Pancreas (tissue), 10 donors: Measurements from ENCODE around the gene ERGIC3. TPM values are rescaled to one million over a fixed set of nuclear protein-coding genes. Genes with fewer than 3 reads are reported as not detected.
"Not testable (repeated sequence)": the region's sequence is repeated elsewhere in the genome, so short reads cannot be mapped to it uniquely, and the experiment has no call there.

ENCODE experiments used
- ATAC-seq, 4 donors: fragments of 200-7000 bp; cut with Tn5 transposase; one replicate each; pipeline versions ENCODE4 v1.8.0 to v1.9.1; 2020; ENCODE audit warnings: mild to moderate bottlenecking in 4 of 4, moderate library complexity in 4 of 4
- DNase-seq, 6 donors: peaks; one replicate each; pipeline ENCODE4 v3.0.0-alpha.2; 2020
- FAIRE-seq: peaks from 2 replicates; lab custom pipeline; 2012; peaks lifted over from hg19 to GRCh38; lab: Jason Lieb, UNC
- H3K27ac ChIP-seq, 4 donors: fragments of 200-600 bp; sonication (generic); 1 replicate in 3 of 4; 2 replicates in 1 of 4; pipeline versions ENCODE4 v1.5.0 to v1.8.0; 2020
- H3K27me3 ChIP-seq, 4 donors: fragments of 200-600 bp; one replicate each; pipeline ENCODE4 v1.8.0; 2021
- H3K36me3 ChIP-seq, 3 donors: fragments of 200-600 bp; sonication (generic) in 1 of 3; one replicate each; pipeline versions ENCODE4 v1.5.0 to v1.8.0; 2020 to 2021
- H3K4me1 ChIP-seq, 3 donors: fragments of 200-600 bp; one replicate each; pipeline ENCODE4 v1.8.0; 2021
- H3K4me3 ChIP-seq, 4 donors: fragments of 200-600 bp; sonication (generic) in 2 of 4; one replicate each; pipeline versions ENCODE4 v1.5.0 to v1.8.0; 2020 to 2021
- H3K9me3 ChIP-seq, 4 donors: fragments of 200-600 bp; one replicate each; pipeline ENCODE4 v1.8.0; 2021
- WGBS, 2 donors: extraction: QIAGEN DNeasy Blood & Tissue Kit; methylation state at CpG; one replicate each; pipeline ENCODE4 v1.1.7; 2013; 5-methylcytosine and 5-hydroxymethylcytosine counted together
- intact Hi-C, 3 donors: fragments of 100-400 bp; cut with DNase I; formaldehyde crosslinking; loops; one replicate each; pipeline versions ENCODE4 v1.11.1 to v1.14.2; 2022
- polyA plus RNA-seq, 2 donors: library from polyadenylated mRNA; stranded (reverse); fragments of 200-250 nt; gene quantifications; one replicate each; pipeline ENCODE4 v1.2.3, GENCODE V29; 2013
- total RNA-seq, 6 donors: library from RNA; stranded (reverse); fragmentation: NEBNext Ultra II Directional in 4 of 6; extraction: Animal tissue kit (Norgen Biotek cat#: 25700) in 4 of 6; gene quantifications; one replicate each; pipeline versions ENCODE4 v1.2.1 to v1.2.4, GENCODE V29; 2021 to 2023
- TF ChIP-seq, protein P1 (sequence below), 4 donors: fragments of 200-600 bp; sonication (generic) in 3 of 4; IDR thresholded peaks; one replicate each; pipeline versions ENCODE4 v1.5.0 to v1.8.0; 2021; ENCODE audit warnings: antibody characterized with exemption in 4 of 4
- donor health status: healthy with polysubstance abuse.
- donor health status: DM: no; HTN: no; CAD: no; lungs with moderate emphysema.
- donor health status: DM: no; HTN: no; CAD: no.
- donor health status: control.
- donor health status: control.
- donor health status: Bipolar disorder and iron deficiency.
- donor health status: DM: yes; HTN: yes; CAD: no.
- donor health status: DM: no; HTN: no; CAD: no.
- donor health status: DM: no; HTN: no; CAD: no.
- donor health status: DM: yes; HTN: yes; CAD: no.

The ERGIC3 gene
- total and polyA plus RNA-seq, 8 donors: 112 to 168 (median 135) TPM

DNA sequence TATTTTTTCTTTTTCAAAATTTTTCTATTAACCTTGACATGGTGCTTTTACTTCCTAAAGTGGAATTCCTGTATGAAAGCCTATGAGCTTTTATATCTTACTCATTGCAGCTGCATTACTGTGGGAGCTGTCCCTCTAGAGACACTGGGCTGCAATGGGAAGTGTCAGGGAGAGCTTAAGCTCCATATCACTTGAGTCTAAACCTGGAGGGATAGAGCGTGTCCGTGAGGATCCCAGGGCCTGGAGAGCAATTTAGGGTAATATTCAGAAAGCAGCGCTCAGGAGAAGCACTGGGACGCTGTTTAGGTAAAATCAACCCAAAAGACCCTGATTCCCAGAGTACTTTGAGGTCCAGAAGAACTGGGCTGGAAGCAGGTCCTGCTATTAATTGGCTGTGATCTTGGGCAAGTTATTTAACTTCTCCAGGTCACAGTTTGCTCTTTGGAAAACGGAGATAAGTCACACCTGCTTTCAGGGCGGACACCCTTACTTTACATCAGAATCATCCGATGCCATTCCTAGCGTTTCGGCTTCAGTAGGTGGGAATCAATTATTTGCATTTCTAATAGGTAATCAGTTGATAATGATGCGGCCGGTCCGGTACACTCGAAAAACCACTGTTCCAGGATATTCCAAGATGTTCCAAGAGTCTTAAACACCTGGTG lies 628 bp upstream of the ERGIC3 start:
- TF ChIP-seq, protein P1, sequence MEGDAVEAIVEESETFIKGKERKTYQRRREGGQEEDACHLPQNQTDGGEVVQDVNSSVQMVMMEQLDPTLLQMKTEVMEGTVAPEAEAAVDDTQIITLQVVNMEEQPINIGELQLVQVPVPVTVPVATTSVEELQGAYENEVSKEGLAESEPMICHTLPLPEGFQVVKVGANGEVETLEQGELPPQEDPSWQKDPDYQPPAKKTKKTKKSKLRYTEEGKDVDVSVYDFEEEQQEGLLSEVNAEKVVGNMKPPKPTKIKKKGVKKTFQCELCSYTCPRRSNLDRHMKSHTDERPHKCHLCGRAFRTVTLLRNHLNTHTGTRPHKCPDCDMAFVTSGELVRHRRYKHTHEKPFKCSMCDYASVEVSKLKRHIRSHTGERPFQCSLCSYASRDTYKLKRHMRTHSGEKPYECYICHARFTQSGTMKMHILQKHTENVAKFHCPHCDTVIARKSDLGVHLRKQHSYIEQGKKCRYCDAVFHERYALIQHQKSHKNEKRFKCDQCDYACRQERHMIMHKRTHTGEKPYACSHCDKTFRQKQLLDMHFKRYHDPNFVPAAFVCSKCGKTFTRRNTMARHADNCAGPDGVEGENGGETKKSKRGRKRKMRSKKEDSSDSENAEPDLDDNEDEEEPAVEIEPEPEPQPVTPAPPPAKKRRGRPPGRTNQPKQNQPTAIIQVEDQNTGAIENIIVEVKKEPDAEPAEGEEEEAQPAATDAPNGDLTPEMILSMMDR (IDR thresholded peaks at IDR 0.05): no peak
- DNase-seq (no peak), ATAC-seq (no peak), FAIRE-seq (no peak)
- 21 to 24% methylated on average over 13 of the region's 13 CpGs for whole genome bisulfite sequencing, 2 donors
- Histone ChIP-seq H3K9me3 (no peaks in the 10 kb centered on the region), H3K4me1 (peaks cover 0 to 8% (median 0%) of the 10 kb centered on the region in 3 donors), H3K27me3 (no peaks in the 10 kb centered on the region), H3K4me3 (peak overlapping the region; percentile 78 to 96 (median 91)), H3K36me3 (no peaks in the 10 kb centered on the region), H3K27ac (peak overlapping the region in 1 of 4 donors; percentile 79)
- intact Hi-C loops: no loop called here

DNA sequence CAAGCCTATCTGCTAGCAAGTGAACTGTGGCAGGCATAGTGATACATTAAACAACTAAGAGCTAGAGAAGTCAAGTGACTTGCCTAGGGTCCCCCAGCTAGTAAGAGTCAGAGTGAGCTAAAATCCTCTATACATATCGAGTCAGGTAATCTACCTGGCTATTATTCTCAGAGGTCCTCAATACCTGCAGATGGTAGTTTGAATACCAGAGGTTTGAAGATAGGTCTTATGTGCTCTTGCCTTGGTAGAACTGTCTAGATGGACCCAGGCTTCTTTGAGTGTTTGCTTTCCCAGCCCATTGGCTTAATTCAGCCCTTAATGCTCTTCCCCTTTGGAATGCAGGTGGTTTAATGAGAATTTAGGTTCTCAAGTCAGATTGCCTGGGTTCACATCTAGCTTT lies 1.1 kb downstream of the ERGIC3 start:
- H3K27me3 ChIP-seq: no peaks in the 10 kb centered on the region
- ATAC-seq (no peak), DNase-seq (no peak), FAIRE-seq (no peak)
- H3K36me3 ChIP-seq: peaks cover 0 to 11% (median 0%) of the 10 kb centered on the region in 3 donors
- H3K27ac ChIP-seq: no peak overlapping the region
- no peaks in the 10 kb centered on the region for H3K9me3 ChIP-seq
- TF ChIP-seq, protein P1 (IDR thresholded peaks at IDR 0.05): no peak
- intact Hi-C loops: no loop called here
- no peak overlapping the region for H3K4me3 ChIP-seq
- H3K4me1 ChIP-seq: peaks cover 0 to 8% (median 0%) of the 10 kb centered on the region in 3 donors
- 88 to 92% methylated on average over 1 of the region's 1 CpG for WGBS, 2 donors

DNA sequence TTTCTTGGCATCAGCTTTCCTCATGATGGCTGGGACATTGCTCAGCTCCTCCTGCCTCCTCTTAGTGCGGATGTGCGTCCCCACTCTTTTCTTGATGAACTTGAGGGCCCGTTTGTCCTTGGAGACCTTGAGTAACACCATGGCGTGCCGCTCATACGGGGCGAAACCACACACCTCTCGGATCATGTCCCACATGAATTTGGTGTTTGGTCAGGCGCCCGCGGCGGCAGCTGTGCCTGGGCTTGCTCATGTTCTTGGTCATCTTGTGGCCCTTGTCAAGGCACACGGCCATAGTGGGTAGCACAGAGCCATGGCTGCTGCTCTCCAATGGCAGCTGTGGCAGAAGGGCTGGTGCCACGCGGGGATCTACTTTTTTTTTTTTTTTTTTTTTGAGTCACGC lies 2.6 kb downstream of the ERGIC3 start:
- FAIRE-seq: no peak
- WGBS, 2 donors: 94 to 95% methylated on average over 15 to 16 of the region's 16 CpGs

DNA sequence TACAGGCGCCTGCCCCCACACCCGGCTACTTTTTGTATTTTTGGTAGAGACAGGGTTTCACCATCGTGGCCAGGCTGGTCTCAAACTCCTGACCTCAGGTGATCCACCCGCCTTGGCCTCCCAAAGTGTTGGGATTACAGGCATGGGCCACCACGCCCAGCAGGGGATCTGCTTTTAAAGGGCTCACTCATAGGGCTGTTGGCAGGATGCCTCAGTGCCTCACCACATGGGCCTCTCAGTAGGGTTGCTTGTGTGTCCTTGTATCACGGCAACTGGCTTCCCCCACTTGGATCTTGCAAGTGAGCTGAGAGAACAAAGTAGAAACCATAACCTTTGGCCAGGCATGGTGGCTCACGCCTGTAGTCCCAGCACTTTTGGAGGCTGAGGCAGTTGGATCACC lies 3.1 kb downstream of the ERGIC3 start:
- FAIRE-seq, H3K27me3 ChIP-seq, H3K4me3 ChIP-seq, intact Hi-C loops, H3K27ac ChIP-seq, DNase-seq, ATAC-seq, H3K4me1 ChIP-seq, H3K9me3 ChIP-seq: not testable (repeated sequence)
- WGBS, 2 donors: 94 to 95% methylated on average over 7 of the region's 7 CpGs
- peaks cover 0 to 29% (median 0%) of the 10 kb centered on the region in 3 donors for H3K36me3 ChIP-seq

More for the DNA sequence above, 2.6 kb downstream of the ERGIC3 start:
- peaks cover 0 to 25% (median 0%) of the 10 kb centered on the region in 3 donors for H3K36me3 ChIP-seq
- H3K9me3 ChIP-seq: no peaks in the 10 kb centered on the region
- DNase-seq: peak in 1 of 6 donors; percentile 44
- H3K27ac ChIP-seq: no peak overlapping the region
- H3K4me3 ChIP-seq: no peak overlapping the region
- intact Hi-C loops: no loop called here
- no peaks in the 10 kb centered on the region for H3K27me3 ChIP-seq
- H3K4me1 ChIP-seq: peaks cover 0 to 8% (median 0%) of the 10 kb centered on the region in 3 donors
- TF ChIP-seq, protein P1 (IDR thresholded peaks at IDR 0.05): no peak
- ATAC-seq: no peak

DNA sequence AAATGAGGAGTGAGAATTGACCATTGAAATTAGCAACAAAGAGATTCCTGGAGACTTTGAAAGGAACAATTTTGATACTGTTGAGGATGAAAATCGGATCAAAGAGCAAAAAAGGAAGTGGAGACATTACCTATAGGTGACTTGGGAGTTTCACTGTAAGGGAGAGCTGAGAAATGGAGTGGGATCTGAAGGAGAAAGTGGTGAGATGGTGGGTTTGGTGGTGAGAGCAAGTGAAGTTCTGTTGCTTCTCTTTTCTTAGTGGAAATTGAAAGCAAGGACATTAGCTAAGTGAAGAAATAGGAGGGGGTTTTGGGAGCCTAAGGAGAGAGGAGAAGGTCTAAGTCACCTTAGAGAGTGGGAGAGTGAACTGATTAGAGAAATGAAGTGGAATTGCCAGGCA lies 4.2 kb downstream of the ERGIC3 start:
- Histone ChIP-seq H3K4me1 (peaks cover 0 to 8% (median 0%) of the 10 kb centered on the region in 3 donors), H3K27me3 (no peaks in the 10 kb centered on the region), H3K27ac (no peak overlapping the region), H3K9me3 (no peaks in the 10 kb centered on the region), H3K4me3 (no peak overlapping the region), H3K36me3 (peaks cover 0 to 29% (median 0%) of the 10 kb centered on the region in 3 donors)
- TF ChIP-seq, protein P1 (IDR thresholded peaks at IDR 0.05): no peak
- DNase-seq (no peak), FAIRE-seq (no peak), ATAC-seq (no peak)
- 48 to 62% methylated on average over 1 of the region's 1 CpG for WGBS, 2 donors
- intact Hi-C loops: no loop called here
